NOMO-1 treated with DMSO at 0.1 percent for 48 hours (cell line): ENCODE data around the gene CANT1.
"Not testable (repeated sequence)": the region's sequence is repeated elsewhere in the genome, so short reads cannot be mapped to it uniquely, and the experiment has no call there.

ENCODE experiments used
- DNase-seq: peaks from one replicate; lab custom pipeline; 2025; ENCODE audit not compliant: unreplicated experiment; lab: John Stamatoyannopoulos, UW

The CANT1 gene

GRCh38 chr17:79043191-79043930 lies 33.8 kb upstream of the CANT1 start:
- no peak for DNase-seq

GRCh38 chr17:79042421-79043190 lies 33.0 kb upstream of the CANT1 start:
- DNase-seq, result peak; percentile 20

GRCh38 chr17:79041723-79042420 lies 32.3 kb upstream of the CANT1 start:
- DNase-seq, result no peak

- no peak for DNase-seq
These were observed 31.5 kb upstream of the CANT1 start for GRCh38 chr17:79041041-79041570.

- no peak for DNase-seq
These were observed 30.3 kb upstream of the CANT1 start for GRCh38 chr17:79039886-79040285.

- DNase-seq, result no peak
These were observed 29.6 kb upstream of the CANT1 start for GRCh38 chr17:79039171-79039570.

GRCh38 chr17:79038545-79039135 lies 29.1 kb upstream of the CANT1 start:
- no peak for DNase-seq

GRCh38 chr17:79036596-79036995 lies 27.0 kb upstream of the CANT1 start:
- DNase-seq, result peak; percentile 76

- no peak for DNase-seq
These were observed 26.6 kb upstream of the CANT1 start for GRCh38 chr17:79036181-79036580.

- no peak for DNase-seq
These were observed 26.1 kb upstream of the CANT1 start for GRCh38 chr17:79035686-79036085.

- no peak for DNase-seq
These were observed 25.4 kb upstream of the CANT1 start for GRCh38 chr17:79034931-79035485.

- no peak for DNase-seq
These were observed 24.4 kb upstream of the CANT1 start for GRCh38 chr17:79033741-79034501.

- DNase-seq, result no peak
These were observed 23.6 kb upstream of the CANT1 start for GRCh38 chr17:79033046-79033616.

GRCh38 chr17:79031996-79032875 lies 22.7 kb upstream of the CANT1 start:
- DNase-seq, result no peak

- DNase-seq, result not testable (repeated sequence)
These were observed 21.1 kb upstream of the CANT1 start for GRCh38 chr17:79030636-79031035.

GRCh38 chr17:79029327-79030009 lies 19.9 kb upstream of the CANT1 start:
- DNase-seq, result no peak

GRCh38 chr17:79028496-79029326 lies 19.1 kb upstream of the CANT1 start:
- DNase-seq, result no peak
